ENCODE results near the gene ZNRF3. TPM values are rescaled to one million over a fixed set of nuclear protein-coding genes. Genes with fewer than 3 reads are reported as not detected.

ZNRF3 gene
- polyA plus RNA-seq, 1 experiment, result 1.4 TPM

DNA sequence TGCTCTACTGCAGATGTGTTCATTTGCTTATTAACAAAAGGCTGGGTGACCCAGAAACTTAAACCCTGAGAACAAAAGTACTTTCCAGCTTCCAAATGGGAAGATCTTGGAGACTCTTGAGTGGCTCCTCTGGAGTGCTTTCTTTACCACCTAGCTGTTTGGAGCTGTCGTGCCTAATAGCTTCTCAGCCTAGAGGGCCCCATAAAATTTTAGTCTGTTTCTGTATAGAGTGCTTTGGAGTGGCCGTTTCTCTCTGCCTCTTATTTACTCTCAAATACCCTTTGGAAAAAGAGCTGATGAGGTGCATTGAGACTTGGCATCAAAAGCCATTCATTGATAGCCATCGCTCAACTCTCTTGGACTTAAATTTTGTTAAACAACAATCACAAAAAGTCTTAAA is 50.7 kb downstream of the ZNRF3 start:
- POLR2A ChIA-PET, result interaction anchor here (0.7 kb wide), 1 partner anchor 15 kb away, joined by 6 read pairs; no protein-coding TSS in a partner anchor

DNA sequence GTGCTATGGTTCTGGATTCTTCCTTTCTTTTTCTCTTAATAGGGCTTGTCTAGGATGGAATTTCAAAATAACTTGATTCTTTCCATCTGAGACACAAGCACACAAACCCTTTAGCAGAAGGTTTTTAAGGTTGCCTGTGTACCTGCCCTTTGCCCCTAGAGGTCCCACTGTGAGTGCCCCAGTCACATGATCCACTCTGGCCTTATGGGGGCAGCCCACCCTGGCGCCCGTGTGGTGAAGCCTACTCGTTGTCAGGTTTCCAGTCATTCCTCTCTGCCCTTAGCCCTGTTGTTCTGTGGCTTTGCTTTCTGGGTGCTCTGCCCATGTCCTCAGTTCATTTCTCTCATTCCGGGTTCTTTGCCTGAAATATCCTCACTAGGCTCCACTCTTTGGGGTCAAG is 51.8 kb downstream of the ZNRF3 start:
- no peak overlapping the region for H3K27ac ChIP-seq (ENCODE audit: low read depth, low read length)
- no peaks in the 10 kb centered on the region for H3K9me3 ChIP-seq (ENCODE audit: control insufficient read depth, insufficient read depth, low read length)
- POLR2A ChIA-PET, result no interaction called here
- TF ChIP-seq, protein P1, sequence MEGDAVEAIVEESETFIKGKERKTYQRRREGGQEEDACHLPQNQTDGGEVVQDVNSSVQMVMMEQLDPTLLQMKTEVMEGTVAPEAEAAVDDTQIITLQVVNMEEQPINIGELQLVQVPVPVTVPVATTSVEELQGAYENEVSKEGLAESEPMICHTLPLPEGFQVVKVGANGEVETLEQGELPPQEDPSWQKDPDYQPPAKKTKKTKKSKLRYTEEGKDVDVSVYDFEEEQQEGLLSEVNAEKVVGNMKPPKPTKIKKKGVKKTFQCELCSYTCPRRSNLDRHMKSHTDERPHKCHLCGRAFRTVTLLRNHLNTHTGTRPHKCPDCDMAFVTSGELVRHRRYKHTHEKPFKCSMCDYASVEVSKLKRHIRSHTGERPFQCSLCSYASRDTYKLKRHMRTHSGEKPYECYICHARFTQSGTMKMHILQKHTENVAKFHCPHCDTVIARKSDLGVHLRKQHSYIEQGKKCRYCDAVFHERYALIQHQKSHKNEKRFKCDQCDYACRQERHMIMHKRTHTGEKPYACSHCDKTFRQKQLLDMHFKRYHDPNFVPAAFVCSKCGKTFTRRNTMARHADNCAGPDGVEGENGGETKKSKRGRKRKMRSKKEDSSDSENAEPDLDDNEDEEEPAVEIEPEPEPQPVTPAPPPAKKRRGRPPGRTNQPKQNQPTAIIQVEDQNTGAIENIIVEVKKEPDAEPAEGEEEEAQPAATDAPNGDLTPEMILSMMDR (IDR thresholded peaks at IDR 0.05; ENCODE audit: low read depth, low read length), result no peak
- H3K4me3 ChIP-seq (ENCODE audit: low read depth, low read length), result no peak overlapping the region
- CTCF ChIA-PET, result no interaction called here
- no peaks in the 10 kb centered on the region for H3K27me3 ChIP-seq (ENCODE audit: control insufficient read depth, insufficient read depth, low read length)
- no peak for DNase-seq (ENCODE audit: low read depth, low spot score)

More for the DNA sequence above, 50.7 kb downstream of the ZNRF3 start:
- CTCF ChIA-PET, result no interaction called here
- no peak for DNase-seq (ENCODE audit: low read depth, low spot score)
- no peak overlapping the region for H3K27ac ChIP-seq (ENCODE audit: low read depth, low read length)
- TF ChIP-seq, protein P1 (IDR thresholded peaks at IDR 0.05; ENCODE audit: low read depth, low read length), result no peak
- H3K9me3 ChIP-seq (ENCODE audit: control insufficient read depth, insufficient read depth, low read length), result no peaks in the 10 kb centered on the region
- no peak overlapping the region for H3K4me3 ChIP-seq (ENCODE audit: low read depth, low read length)
- no peaks in the 10 kb centered on the region for H3K27me3 ChIP-seq (ENCODE audit: control insufficient read depth, insufficient read depth, low read length)

DNA sequence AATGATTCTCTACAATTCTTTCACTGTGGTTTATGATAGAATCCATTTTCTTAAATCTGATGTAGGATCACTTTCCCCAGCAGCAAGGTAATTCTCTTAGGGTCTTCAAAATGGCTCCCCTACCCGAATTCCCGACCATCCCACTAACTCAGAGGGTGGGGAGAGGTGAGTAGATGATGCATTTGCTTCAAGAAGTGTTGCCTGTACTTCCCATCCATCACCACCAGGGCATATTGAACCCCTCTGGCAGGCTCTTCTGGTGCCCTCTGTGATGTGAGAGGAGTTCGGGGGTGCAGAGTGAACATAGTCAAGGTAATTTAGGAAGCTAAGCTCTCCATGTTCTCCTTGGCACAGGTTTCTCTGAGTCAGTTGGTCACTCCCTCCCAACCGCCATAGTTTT is 52.3 kb downstream of the ZNRF3 start:
- ChIA-PET CTCF (no interaction called here), POLR2A (interaction anchor here (0.6 kb wide), 1 partner anchor 166 kb away, joined by 11 read pairs; no protein-coding TSS in a partner anchor)
- no peak overlapping the region for H3K4me3 ChIP-seq (ENCODE audit: low read depth, low read length)
- DNase-seq (ENCODE audit: low read depth, low spot score), result no peak
- no peaks in the 10 kb centered on the region for H3K27me3 ChIP-seq (ENCODE audit: control insufficient read depth, insufficient read depth, low read length)
- TF ChIP-seq, protein P1 (IDR thresholded peaks at IDR 0.05; ENCODE audit: low read depth, low read length), result peak; percentile 34
- H3K27ac ChIP-seq (ENCODE audit: low read depth, low read length), result no peak overlapping the region
- H3K9me3 ChIP-seq (ENCODE audit: control insufficient read depth, insufficient read depth, low read length), result no peaks in the 10 kb centered on the region

DNA sequence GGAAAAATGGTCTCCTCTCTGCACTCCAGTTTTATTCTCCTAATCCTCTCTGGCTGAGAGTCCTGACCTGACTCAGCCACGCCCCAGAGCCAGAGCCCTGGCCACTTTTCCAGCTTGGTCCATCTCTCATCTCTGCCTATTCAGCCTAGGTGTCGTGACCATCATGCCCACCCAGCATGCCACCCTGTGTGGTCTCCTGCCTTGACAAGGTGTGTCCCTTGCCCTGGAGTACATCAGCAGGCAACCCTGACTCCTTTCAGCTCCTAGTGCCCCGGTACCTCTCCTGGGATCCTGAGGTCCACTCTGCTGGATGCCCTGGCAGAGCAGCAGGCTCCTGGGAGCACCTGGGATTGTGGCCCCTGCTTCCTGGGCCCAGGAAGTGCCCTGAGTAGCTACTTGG is 52.8 kb downstream of the ZNRF3 start:
- TF ChIP-seq, protein P1 (IDR thresholded peaks at IDR 0.05; ENCODE audit: low read depth, low read length), result no peak
- no peak for DNase-seq (ENCODE audit: low read depth, low spot score)
- ChIA-PET CTCF (no interaction called here), POLR2A (interaction anchor here (0.6 kb wide), 1 partner anchor 165 kb away, joined by 11 read pairs; no protein-coding TSS in a partner anchor)
- Histone ChIP-seq H3K4me3 (ENCODE audit: low read depth, low read length) (no peak overlapping the region), H3K27me3 (ENCODE audit: control insufficient read depth, insufficient read depth, low read length) (no peaks in the 10 kb centered on the region), H3K9me3 (ENCODE audit: control insufficient read depth, insufficient read depth, low read length) (no peaks in the 10 kb centered on the region), H3K27ac (ENCODE audit: low read depth, low read length) (no peak overlapping the region)

DNA sequence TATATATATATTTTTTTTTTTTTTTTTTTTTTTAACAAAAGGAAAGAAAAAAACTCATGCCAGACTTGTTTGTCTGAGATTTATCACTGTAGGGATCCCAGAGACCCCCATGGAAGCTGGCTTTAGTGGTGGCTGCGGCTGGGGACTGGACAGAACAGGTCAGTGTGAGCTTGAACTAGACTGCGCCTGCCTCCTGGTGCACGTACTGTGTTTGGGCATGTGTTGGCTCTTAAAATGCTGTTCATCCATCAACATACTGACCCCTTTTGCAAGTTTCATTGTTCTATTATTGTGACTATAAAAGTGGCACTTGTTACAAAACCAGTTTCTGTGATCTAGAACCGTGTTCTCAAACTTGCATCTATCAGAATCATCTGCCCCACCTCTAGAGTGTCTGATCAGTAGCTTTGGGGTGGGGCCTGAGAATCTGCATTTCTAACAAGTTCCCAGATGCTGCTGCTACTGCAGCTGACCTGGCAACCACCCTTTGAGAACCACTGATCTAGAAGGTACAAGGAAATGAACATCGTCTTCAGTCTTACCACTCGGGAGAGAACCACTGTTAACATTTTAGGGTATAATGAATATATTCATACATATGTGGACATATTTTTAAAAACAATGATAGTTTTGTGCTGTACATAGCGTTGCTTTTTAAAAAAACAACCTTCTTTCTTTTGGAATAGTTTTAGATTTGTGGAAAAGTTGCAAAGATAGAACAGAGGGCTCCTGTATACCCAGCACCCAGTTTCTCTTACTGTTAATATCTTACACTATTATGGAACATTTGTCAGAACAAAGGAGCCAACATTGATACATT is 54.0 kb downstream of the ZNRF3 start:
- TF ChIP-seq, protein P1 (IDR thresholded peaks at IDR 0.05; ENCODE audit: low read depth, low read length), result no peak
- no peak overlapping the region for H3K27ac ChIP-seq (ENCODE audit: low read depth, low read length)
- H3K27me3 ChIP-seq (ENCODE audit: control insufficient read depth, insufficient read depth, low read length), result no peaks in the 10 kb centered on the region
- ChIA-PET CTCF (no interaction called here), POLR2A (no interaction called here)
- DNase-seq (ENCODE audit: low read depth, low spot score), result no peak
- no peaks in the 10 kb centered on the region for H3K9me3 ChIP-seq (ENCODE audit: control insufficient read depth, insufficient read depth, low read length)
- H3K4me3 ChIP-seq (ENCODE audit: low read depth, low read length), result no peak overlapping the region
